Endodermal cell (in vitro differentiated cells): Measurements from ENCODE around the gene INSL3. TPM values are rescaled to one million over a fixed set of nuclear protein-coding genes. Genes with fewer than 3 reads are reported as not detected.

Experiments used
- DNase-seq: peaks from one replicate; pipeline ENCODE4 v3.0.0-alpha.2; 2017
- H3K27ac ChIP-seq: 2 replicates; pipeline ENCODE4 v1.5.1; 2013; ENCODE audit warnings: mild to moderate bottlenecking, low read depth, low read length, moderate library complexity
- H3K27me3 ChIP-seq: 2 replicates; pipeline ENCODE4 v1.6.1; 2013; ENCODE audit warnings: mild to moderate bottlenecking, low read length, moderate library complexity; ENCODE audit not compliant: insufficient read depth, control insufficient read depth, poor library complexity, severe bottlenecking
- H3K36me3 ChIP-seq: 2 replicates; pipeline ENCODE4 v1.7.0; 2013; ENCODE audit warnings: mild to moderate bottlenecking, low read length, moderate library complexity; ENCODE audit not compliant: control insufficient read depth, insufficient read depth
- H3K4me1 ChIP-seq: one replicate; pipeline ENCODE4 v1.7.0; 2013; ENCODE audit warnings: low read length; ENCODE audit not compliant: control insufficient read depth, insufficient read depth
- H3K4me3 ChIP-seq: 2 replicates; pipeline ENCODE4 v1.5.1; 2013; ENCODE audit warnings: mild to moderate bottlenecking, low read length, moderate library complexity
- H3K9ac ChIP-seq: 2 replicates; pipeline ENCODE4 v1.6.1; 2013; ENCODE audit warnings: mild to moderate bottlenecking, low read length, moderate library complexity; ENCODE audit not compliant: poor library complexity, severe bottlenecking; ENCODE audit errors: extremely low read depth
- H3K9me3 ChIP-seq: 2 replicates; pipeline ENCODE4 v1.6.1; 2013; ENCODE audit warnings: mild to moderate bottlenecking, low read length, moderate library complexity; ENCODE audit not compliant: control insufficient read depth
- H3K27ac Mint-ChIP-seq: 2 replicates; pipeline ENCODE4 v1.8.0; 2020; ENCODE audit warnings: mixed read lengths
- H3K27me3 Mint-ChIP-seq: 2 replicates; pipeline ENCODE4 v1.8.0; 2021; ENCODE audit warnings: mild to moderate bottlenecking, mixed read lengths; ENCODE audit not compliant: insufficient read depth
- H3K36me3 Mint-ChIP-seq: 2 replicates; pipeline ENCODE4 v1.8.0; 2020; ENCODE audit warnings: low read depth, mixed read lengths
- H3K4me1 Mint-ChIP-seq: 2 replicates; pipeline ENCODE4 v1.8.0; 2020; ENCODE audit warnings: mixed read lengths
- H3K4me3 Mint-ChIP-seq: 2 replicates; pipeline ENCODE4 v1.8.0; 2020; ENCODE audit warnings: mild to moderate bottlenecking, moderate library complexity, mixed read lengths
- H3K9me3 Mint-ChIP-seq: 2 replicates; pipeline ENCODE4 v1.8.0; 2020; ENCODE audit warnings: mild to moderate bottlenecking, mixed read lengths
- CTCF ChIP-seq: fragments of 200-600 bp; sonication (generic); conservative IDR thresholded peaks from 2 replicates; pipeline ENCODE4 v1.5.0; 2021; ENCODE audit warnings: antibody characterized with exemption, mild to moderate bottlenecking
- WGBS, 2 experiments: methylation state at CpG; one replicate each; pipeline versions ENCODE4 v1.1.5 to v1.1.7; 2013; ENCODE audit warnings: missing lambda C conversion rate in 2 of 2, mixed read lengths in 1 of 2; ENCODE audit not compliant: insufficient coverage in 1 of 2, insufficient read length in 1 of 2; 5-methylcytosine and 5-hydroxymethylcytosine counted together
- total RNA-seq, 2 donors: library from RNA; stranded (reverse); fragmentation: NEBNext Ultra II Directional in 1 of 2; extraction: Animal tissue kit (Norgen Biotek cat#: 25700) in 1 of 2; gene quantifications; 2 replicates in 1 of 2; 3 replicates in 1 of 2; pipeline ENCODE4 v1.2.1, GENCODE V29; 2021

INSL3 gene
- total RNA-seq, 2 donors from 2014 or later = 0.80 TPM; not detected in 1

DNA sequence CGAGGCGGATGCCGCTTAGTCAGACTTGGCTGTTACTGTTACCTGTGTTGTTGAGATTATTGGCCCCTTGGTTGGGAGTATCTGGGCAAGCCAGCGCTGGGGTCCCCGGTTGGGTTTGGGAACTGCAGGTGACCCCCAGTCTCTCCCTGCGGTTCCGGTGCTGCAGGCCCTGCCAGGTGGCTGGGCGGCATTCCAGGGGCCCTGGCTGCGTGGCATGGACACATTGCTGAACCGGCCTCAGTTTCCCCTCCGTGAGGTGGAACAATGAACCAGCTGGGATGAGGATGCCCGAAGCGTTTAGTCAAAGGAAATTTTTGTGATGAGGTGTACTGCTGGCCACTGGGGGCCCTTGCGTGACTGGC lies 25.8 kb downstream of the INSL3 start:
- H3K9me3 ChIP-seq = no peaks in the 10 kb centered on the region
- peak overlapping the region; percentile 66 for H3K4me3 ChIP-seq
- H3K27ac Mint-ChIP-seq = no peak overlapping the region
- H3K9me3 Mint-ChIP-seq = no peaks in the 10 kb centered on the region
- DNase-seq = no peak
- 39 to 51% methylated on average over 7 to 14 of the region's 14 CpGs for WGBS, 2 experiments
- H3K27me3 Mint-ChIP-seq = peaks cover 29% of the 10 kb centered on the region
- H3K27me3 ChIP-seq = peaks cover 23% of the 10 kb centered on the region
- no peak overlapping the region for H3K27ac ChIP-seq
- H3K4me1 ChIP-seq = no peaks in the 10 kb centered on the region
- no peaks in the 10 kb centered on the region for H3K36me3 ChIP-seq
- H3K4me3 Mint-ChIP-seq = peak overlapping the region; percentile 64
- H3K9ac ChIP-seq = no peak overlapping the region
- TF ChIP-seq CTCF = no peak
- H3K36me3 Mint-ChIP-seq = no peaks in the 10 kb centered on the region
- no peaks in the 10 kb centered on the region for H3K4me1 Mint-ChIP-seq

GRCh38 chr19:17794731-17795494 lies 26.4 kb downstream of the INSL3 start, which contains the start of gene B3GNT3:
Gene B3GNT3 (plus strand): TSS chr19:17795138. CDS start chr19:17807808, 12,670 bp downstream.
- Mint-ChIP-seq H3K4me1 (no peaks in the 10 kb centered on the region), H3K27ac (no peak within 1 kb of the TSS), H3K27me3 (peaks cover 29% of the 10 kb centered on the region), H3K36me3 (no peaks in the 10 kb centered on the region), H3K9me3 (no peaks in the 10 kb centered on the region), H3K4me3 (peak within 1 kb of the TSS; percentile 64)
- Histone ChIP-seq H3K36me3 (no peaks in the 10 kb centered on the region), H3K27me3 (peaks cover 23% of the 10 kb centered on the region), H3K4me3 (peak within 1 kb of the TSS; percentile 66), H3K9ac (no peak within 1 kb of the TSS), H3K4me1 (no peaks in the 10 kb centered on the region), H3K9me3 (no peaks in the 10 kb centered on the region), H3K27ac (no peak within 1 kb of the TSS)
- peak; percentile 90 for DNase-seq
- WGBS, 2 experiments = 22 to 34% methylated on average over 17 to 50 of the region's 50 CpGs
- no peak for TF ChIP-seq CTCF

DNA sequence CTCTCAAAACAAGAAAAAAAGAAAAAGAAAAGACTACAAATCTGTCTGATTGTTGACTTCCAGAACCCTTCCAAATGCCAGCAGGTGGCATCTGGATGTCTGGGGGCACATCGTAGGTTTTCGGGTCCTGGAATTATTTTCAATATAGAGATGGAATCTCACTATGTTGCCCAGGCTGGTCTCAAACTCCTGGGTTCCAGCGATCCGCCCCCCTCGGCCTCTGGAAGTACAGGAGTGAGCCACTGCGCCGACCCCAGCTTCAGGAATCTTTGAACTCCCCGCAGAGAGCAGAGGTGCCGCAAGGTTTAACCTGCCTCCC lies 26.9 kb downstream of the INSL3 start:
- Mint-ChIP-seq H3K36me3 (no peaks in the 10 kb centered on the region), H3K9me3 (no peaks in the 10 kb centered on the region), H3K4me3 (peak overlapping the region; percentile 64), H3K27me3 (peaks cover 29% of the 10 kb centered on the region), H3K27ac (no peak overlapping the region), H3K4me1 (no peaks in the 10 kb centered on the region)
- H3K9me3 ChIP-seq = no peaks in the 10 kb centered on the region
- no peak overlapping the region for H3K27ac ChIP-seq
- H3K4me3 ChIP-seq = no peak overlapping the region
- H3K9ac ChIP-seq = no peak overlapping the region
- H3K36me3 ChIP-seq = no peaks in the 10 kb centered on the region
- H3K27me3 ChIP-seq = peaks cover 23% of the 10 kb centered on the region
- no peak for TF ChIP-seq CTCF
- no peaks in the 10 kb centered on the region for H3K4me1 ChIP-seq
- no peak for DNase-seq
- WGBS, 2 experiments = 68 to 87% methylated on average over 5 to 9 of the region's 9 CpGs
